ENCODE measurements around the gene PACSIN2. TPM values are rescaled to one million over a fixed set of nuclear protein-coding genes. Genes with fewer than 3 reads are reported as not detected.

Gene PACSIN2
- total RNA-seq, 6 experiments from 2014 or later: 69.8 to 97.3 (median 76.2) TPM

DNA sequence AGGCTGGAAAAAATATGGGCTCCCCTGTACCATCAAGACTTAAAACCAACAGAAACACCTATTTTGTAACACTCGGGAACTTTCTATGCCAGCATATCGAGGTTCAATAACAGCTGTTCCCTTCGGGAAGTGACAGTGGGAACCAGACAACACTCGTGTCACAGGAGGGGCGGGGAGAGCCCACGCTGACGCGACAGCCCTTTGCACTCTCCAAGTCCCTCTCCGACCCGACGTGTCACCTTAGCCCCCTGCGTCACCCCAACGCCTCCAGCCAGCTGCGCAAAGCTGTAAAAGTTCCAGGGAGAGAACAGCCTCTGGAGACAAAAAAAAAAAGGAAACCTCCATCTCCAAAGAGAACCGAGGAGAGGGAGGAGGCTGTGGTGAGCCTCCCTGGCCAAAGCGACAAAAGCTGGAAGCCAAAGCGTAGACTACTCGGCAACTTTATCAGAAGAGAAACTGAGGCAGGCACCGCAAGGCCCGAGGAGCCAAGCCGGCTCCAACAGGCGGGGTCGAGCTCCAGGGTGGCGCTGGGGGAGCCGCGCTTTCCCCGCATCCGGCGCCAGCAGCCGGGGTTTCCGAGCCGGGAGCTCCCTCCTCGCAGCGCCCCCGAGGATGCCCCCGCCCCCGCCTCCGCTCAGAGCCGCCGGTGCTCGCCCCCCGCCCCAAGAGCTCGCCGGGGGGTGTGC is 158.6 kb downstream of the PACSIN2 start:
- Mint-ChIP-seq H3K36me3 (ENCODE audit: low read depth) (peaks cover 23% of the 10 kb centered on the region; the same call in 1 of the 2 replicates), H3K27me3 (ENCODE audit: insufficient read depth) (peaks cover 6% of the 10 kb centered on the region), H3K27ac (peak overlapping the region; percentile 94), H3K4me1 (ENCODE audit: low read depth) (peaks cover 16% of the 10 kb centered on the region), H3K9me3 (no peaks in the 10 kb centered on the region), H3K4me3 (peak overlapping the region; percentile 94)
- no peak for TF ChIP-seq CTCF (IDR thresholded peaks at IDR 0.05)
- DNase-seq: no peak

DNA sequence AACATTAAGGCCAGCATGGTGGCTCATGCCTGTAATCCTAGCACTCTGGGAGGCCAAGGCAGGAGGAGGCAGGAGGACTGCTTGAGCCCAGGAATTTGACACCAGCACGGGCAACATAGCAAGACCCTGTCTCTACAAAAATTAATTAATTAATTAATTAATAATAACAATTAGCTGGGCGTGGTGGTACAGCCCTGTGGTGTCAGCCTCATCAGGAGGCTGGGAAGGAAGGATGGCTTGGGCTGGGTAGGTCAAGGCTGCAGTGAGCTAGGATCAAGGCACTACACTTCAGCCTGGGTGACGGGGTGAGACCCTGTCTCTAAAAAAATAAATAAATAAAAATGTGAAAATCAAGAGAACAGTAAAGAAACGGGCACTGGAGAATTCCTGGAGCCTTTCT is 159.2 kb downstream of the PACSIN2 start:
- Mint-ChIP-seq H3K36me3 (ENCODE audit: low read depth) (peaks cover 21% of the 10 kb centered on the region; the same call in 1 of the 2 replicates), H3K9me3 (no peaks in the 10 kb centered on the region), H3K4me1 (ENCODE audit: low read depth) (peaks cover 20% of the 10 kb centered on the region), H3K4me3 (peak overlapping the region; percentile 94), H3K27ac (peak overlapping the region; percentile 94), H3K27me3 (ENCODE audit: insufficient read depth) (peaks cover 6% of the 10 kb centered on the region)
- no peak for TF ChIP-seq CTCF (IDR thresholded peaks at IDR 0.05)
- DNase-seq: no peak

- no peak for TF ChIP-seq CTCF (IDR thresholded peaks at IDR 0.05)
- H3K27ac Mint-ChIP-seq: peak overlapping the region; percentile 47
- peaks cover 6% of the 10 kb centered on the region for H3K27me3 Mint-ChIP-seq (ENCODE audit: insufficient read depth)
- H3K36me3 Mint-ChIP-seq (ENCODE audit: low read depth): peaks cover 18% of the 10 kb centered on the region; the same call in 1 of the 2 replicates
- peaks cover 25% of the 10 kb centered on the region for H3K4me1 Mint-ChIP-seq (ENCODE audit: low read depth)
- no peak for DNase-seq
- H3K4me3 Mint-ChIP-seq: peak overlapping the region; percentile 94
- no peaks in the 10 kb centered on the region for H3K9me3 Mint-ChIP-seq
These were observed 159.7 kb downstream of the PACSIN2 start for GRCh38 chr22:42855211-42855610.

GRCh38 chr22:42848941-42849550 is 165.9 kb downstream of the PACSIN2 start:
- H3K27me3 Mint-ChIP-seq (ENCODE audit: insufficient read depth): peaks cover 4% of the 10 kb centered on the region; the same call in 1 of the 2 replicates
- no peak for DNase-seq
- peak overlapping the region; percentile 75 for H3K27ac Mint-ChIP-seq
- H3K4me3 Mint-ChIP-seq: peak overlapping the region; percentile 17; the same call in 1 of the 2 replicates
- no peak for TF ChIP-seq CTCF (IDR thresholded peaks at IDR 0.05)
- no peaks in the 10 kb centered on the region for H3K9me3 Mint-ChIP-seq
- peaks cover 45% of the 10 kb centered on the region for H3K4me1 Mint-ChIP-seq (ENCODE audit: low read depth)
- peaks cover 36% of the 10 kb centered on the region for H3K36me3 Mint-ChIP-seq (ENCODE audit: low read depth)

DNA sequence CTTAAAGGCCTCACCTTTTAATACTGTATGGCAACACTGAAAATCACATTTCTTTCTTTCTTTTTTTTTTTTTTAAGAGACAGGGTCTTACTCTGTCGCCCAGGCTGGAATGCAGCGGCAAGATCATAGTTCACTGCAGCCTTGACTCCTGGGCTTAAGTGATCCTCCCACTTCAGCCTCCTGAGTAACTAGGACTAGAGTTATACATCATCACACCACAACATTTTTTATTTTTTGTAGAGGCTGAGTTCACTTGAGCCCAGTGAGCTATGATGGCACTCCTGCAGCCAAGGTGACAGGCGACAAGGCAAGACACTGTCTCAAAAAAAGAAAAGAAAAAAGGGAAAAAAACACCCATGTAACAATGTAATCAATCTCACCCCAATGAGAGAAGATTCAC is 167.8 kb downstream of the PACSIN2 start:
- Mint-ChIP-seq H3K27me3 (ENCODE audit: insufficient read depth) (peaks cover 4% of the 10 kb centered on the region; the same call in 1 of the 2 replicates), H3K27ac (no peak overlapping the region), H3K4me1 (ENCODE audit: low read depth) (peaks cover 63% of the 10 kb centered on the region), H3K4me3 (no peak overlapping the region), H3K9me3 (no peaks in the 10 kb centered on the region), H3K36me3 (ENCODE audit: low read depth) (peaks cover 45% of the 10 kb centered on the region)
- no peak for DNase-seq
- no peak for TF ChIP-seq CTCF (IDR thresholded peaks at IDR 0.05)
